ENCODE data around the gene AP4B1.
"Not testable (repeated sequence)": the region's sequence is repeated elsewhere in the genome, so short reads cannot be mapped to it uniquely, and the experiment has no call there.

AP4B1 gene

DNA sequence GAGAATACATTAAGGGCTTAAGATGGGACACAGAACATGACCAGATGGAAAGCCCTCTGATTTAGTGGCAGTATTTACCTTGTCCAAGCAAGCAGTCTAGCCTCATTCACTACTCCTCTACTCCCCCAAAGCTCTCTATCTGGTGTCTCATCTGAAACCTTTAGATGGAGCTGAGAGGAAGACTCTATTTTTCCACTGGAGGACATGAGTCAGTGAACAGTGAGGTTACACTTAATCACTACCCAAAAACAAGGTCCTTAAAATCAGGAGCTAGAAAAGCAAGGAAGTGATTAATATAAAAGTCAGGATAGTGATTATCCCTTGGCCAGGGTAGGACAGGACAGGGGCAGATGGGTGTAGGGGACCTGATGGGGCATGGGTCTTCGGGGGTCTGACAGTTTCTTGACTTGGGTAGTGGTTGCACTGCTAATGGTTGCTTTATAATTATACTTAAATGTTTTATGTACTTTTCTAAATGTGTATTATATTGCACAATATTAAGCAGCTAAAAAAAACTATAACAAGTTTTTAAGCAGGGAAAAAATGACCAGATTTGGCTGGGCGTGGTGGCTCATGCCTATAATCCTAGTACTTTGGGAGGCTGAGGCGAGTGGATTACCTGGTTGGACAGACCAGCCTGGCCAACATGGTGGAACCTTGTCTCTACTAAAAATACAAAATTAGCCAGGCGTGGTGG is 36.1 kb downstream of the AP4B1 start:
- Histone ChIP-seq H3K4me3 (ENCODE audit: low read length) (no peak overlapping the region), H3K9me3 (ENCODE audit: insufficient read depth, low read depth, low read length) (no peaks in the 10 kb centered on the region), H3K27ac (ENCODE audit: low read length) (no peak overlapping the region), H3K36me3 (ENCODE audit: insufficient read depth, low read depth, low read length) (no peaks in the 10 kb centered on the region), H3K27me3 (ENCODE audit: insufficient read depth, low read length) (no peaks in the 10 kb centered on the region), H3K9ac (ENCODE audit: low read depth, low read length) (no peak overlapping the region), H3K4me1 (ENCODE audit: insufficient read depth, low read length) (no peaks in the 10 kb centered on the region)

DNA sequence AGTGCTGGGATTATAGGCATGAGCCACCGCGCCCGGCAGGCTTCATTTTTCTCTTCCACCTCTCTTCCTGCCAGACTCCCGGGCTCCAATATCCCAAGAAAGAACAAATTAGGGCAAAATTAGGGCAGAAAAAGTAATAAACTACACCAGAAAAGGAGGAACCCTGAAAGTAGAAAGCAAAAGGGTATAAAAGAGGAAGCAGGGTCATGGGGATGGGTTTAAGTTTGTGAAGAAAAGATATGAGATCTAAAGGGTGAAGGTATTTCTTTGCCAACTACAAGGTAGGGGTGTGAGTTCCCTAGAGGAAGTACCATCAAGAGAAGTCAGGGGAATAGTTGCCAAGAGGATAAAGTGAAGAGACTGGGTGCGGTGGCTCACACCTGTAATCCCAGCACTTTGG is 43.0 kb downstream of the AP4B1 start:
- H3K9ac ChIP-seq (ENCODE audit: low read depth, low read length): no peak overlapping the region
- H3K4me3 ChIP-seq (ENCODE audit: low read length): no peak overlapping the region
- H3K4me1 ChIP-seq (ENCODE audit: insufficient read depth, low read length): no peaks in the 10 kb centered on the region
- no peaks in the 10 kb centered on the region for H3K27me3 ChIP-seq (ENCODE audit: insufficient read depth, low read length)
- no peaks in the 10 kb centered on the region for H3K36me3 ChIP-seq (ENCODE audit: insufficient read depth, low read depth, low read length)
- no peaks in the 10 kb centered on the region for H3K9me3 ChIP-seq (ENCODE audit: insufficient read depth, low read depth, low read length)
- no peak overlapping the region for H3K27ac ChIP-seq (ENCODE audit: low read length)

DNA sequence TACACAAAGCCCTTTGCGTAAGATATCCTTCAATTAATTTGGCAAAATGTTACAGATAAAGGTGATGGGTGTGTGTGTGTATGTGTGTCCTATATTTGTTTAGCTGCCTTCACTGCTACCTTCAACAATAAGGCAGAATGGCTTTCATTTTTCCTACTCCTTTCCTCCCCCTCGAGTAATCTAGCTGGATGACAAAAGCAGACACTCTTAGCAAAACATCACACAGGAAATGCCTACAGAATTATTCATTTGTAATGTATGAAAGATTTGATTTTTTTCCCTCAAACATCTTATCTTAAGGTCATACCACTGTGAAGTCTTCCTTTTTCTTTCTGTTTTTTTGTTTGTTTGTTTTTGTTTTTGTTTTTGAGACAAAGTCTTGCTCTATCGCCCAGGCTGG is 43.7 kb downstream of the AP4B1 start:
- H3K4me3 ChIP-seq (ENCODE audit: low read length): no peak overlapping the region
- no peaks in the 10 kb centered on the region for H3K36me3 ChIP-seq (ENCODE audit: insufficient read depth, low read depth, low read length)
- no peaks in the 10 kb centered on the region for H3K9me3 ChIP-seq (ENCODE audit: insufficient read depth, low read depth, low read length)
- H3K4me1 ChIP-seq (ENCODE audit: insufficient read depth, low read length): no peaks in the 10 kb centered on the region
- H3K27ac ChIP-seq (ENCODE audit: low read length): no peak overlapping the region
- no peaks in the 10 kb centered on the region for H3K27me3 ChIP-seq (ENCODE audit: insufficient read depth, low read length)
- H3K9ac ChIP-seq (ENCODE audit: low read depth, low read length): no peak overlapping the region

DNA sequence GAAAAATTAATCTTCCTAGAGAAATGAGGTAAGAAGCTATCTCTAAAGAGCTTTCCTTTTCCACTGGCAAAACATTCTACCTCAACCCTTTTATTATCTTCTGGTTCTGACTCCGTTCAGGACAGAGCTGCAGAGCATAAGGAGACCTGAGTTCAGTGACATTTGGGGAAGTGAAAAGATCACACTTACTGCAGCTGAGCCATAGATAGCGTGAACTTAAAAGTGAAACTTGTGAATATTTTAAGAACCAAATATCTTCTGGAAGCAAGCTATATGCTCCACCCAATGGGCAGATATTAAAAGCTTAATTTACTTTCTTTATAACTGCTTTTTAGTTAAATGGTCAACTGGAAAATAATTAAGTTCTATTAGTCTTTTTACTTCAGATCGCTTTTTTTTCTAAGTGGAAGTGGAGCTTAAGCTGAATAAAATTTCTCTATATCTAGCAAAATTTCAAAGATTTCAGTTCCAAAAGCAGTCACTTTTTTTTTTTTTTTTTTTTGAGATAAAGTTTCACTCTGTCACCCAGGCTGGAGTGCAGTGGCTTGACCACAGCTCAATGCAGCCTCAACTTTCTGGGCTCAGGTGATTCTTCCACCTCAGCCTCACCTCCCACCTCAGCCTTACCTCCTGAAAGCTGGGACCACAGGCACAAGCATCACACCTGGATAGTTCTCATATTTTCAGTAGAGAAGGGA is 45.0 kb downstream of the AP4B1 start:
- H3K27me3 ChIP-seq (ENCODE audit: insufficient read depth, low read length): no peaks in the 10 kb centered on the region
- H3K4me3 ChIP-seq (ENCODE audit: low read length): no peak overlapping the region
- H3K4me1 ChIP-seq (ENCODE audit: insufficient read depth, low read length): no peaks in the 10 kb centered on the region
- H3K9ac ChIP-seq (ENCODE audit: low read depth, low read length): no peak overlapping the region
- no peaks in the 10 kb centered on the region for H3K9me3 ChIP-seq (ENCODE audit: insufficient read depth, low read depth, low read length)
- no peak overlapping the region for H3K27ac ChIP-seq (ENCODE audit: low read length)
- no peaks in the 10 kb centered on the region for H3K36me3 ChIP-seq (ENCODE audit: insufficient read depth, low read depth, low read length)

DNA sequence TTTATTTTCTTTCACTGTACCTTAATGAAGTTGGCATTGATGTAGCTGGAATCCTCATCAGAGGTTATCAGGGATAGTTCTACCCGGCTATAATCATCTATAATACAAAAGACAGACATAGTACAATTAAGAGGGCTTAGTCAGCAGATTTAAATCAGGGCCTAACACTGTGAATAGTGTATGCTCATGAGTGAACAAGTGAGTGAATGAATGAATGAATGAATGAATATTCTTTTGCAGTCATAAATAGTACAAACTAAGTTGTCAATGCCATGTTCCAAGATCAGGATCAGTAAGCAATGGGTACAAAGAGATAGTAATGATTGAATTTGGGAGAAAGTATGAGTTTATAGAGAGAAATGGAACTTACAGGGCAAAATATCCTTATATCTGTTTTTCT is 45.6 kb downstream of the AP4B1 start:
- Histone ChIP-seq H3K4me1 (ENCODE audit: insufficient read depth, low read length) (no peaks in the 10 kb centered on the region), H3K27me3 (ENCODE audit: insufficient read depth, low read length) (no peaks in the 10 kb centered on the region), H3K27ac (ENCODE audit: low read length) (no peak overlapping the region), H3K36me3 (ENCODE audit: insufficient read depth, low read depth, low read length) (no peaks in the 10 kb centered on the region), H3K9ac (ENCODE audit: low read depth, low read length) (no peak overlapping the region), H3K9me3 (ENCODE audit: insufficient read depth, low read depth, low read length) (no peaks in the 10 kb centered on the region), H3K4me3 (ENCODE audit: low read length) (no peak overlapping the region)

DNA sequence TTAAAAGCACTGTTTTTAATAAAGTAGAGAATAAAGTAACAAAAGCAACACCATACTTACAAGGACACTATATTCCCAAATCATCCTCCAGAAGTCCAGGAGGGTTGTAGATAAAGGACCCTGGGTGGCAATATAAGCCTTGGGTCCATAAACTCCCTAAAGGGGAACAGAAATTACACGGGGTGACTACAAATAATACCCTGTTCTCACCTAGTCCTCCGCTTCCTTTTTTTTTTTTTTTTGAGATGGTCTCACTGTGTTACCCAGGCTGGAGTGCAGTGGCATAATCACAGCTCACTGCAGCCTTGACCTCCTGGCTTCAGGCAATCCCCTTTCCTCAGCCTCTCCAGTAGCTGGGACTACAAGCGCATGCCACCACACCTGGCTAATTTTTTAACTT is 46.2 kb downstream of the AP4B1 start:
- H3K4me1 ChIP-seq (ENCODE audit: insufficient read depth, low read length): no peaks in the 10 kb centered on the region
- no peak overlapping the region for H3K9ac ChIP-seq (ENCODE audit: low read depth, low read length)
- H3K9me3 ChIP-seq (ENCODE audit: insufficient read depth, low read depth, low read length): no peaks in the 10 kb centered on the region
- no peaks in the 10 kb centered on the region for H3K27me3 ChIP-seq (ENCODE audit: insufficient read depth, low read length)
- H3K36me3 ChIP-seq (ENCODE audit: insufficient read depth, low read depth, low read length): no peaks in the 10 kb centered on the region
- H3K4me3 ChIP-seq (ENCODE audit: low read length): no peak overlapping the region
- H3K27ac ChIP-seq (ENCODE audit: low read length): no peak overlapping the region

DNA sequence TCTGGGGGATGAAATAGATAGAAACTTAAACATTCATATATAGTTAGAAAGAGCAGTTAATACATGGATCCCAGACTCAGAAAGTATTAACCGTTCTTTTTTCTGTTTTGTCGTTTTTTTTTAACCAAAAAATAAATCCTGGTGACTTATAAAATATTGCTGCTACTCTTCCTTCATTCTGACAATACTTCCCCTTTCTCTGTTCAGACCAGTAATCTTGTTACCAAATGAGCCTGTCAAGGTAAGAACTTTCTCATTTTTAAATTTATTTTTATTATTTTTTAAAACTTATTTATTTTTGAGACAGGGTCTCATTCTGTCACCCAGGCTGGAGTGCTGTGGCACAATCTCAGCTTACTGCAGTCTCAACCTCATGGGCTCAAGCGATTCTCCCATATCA is 46.8 kb downstream of the AP4B1 start:
- no peak overlapping the region for H3K27ac ChIP-seq (ENCODE audit: low read length)
- H3K36me3 ChIP-seq (ENCODE audit: insufficient read depth, low read depth, low read length): no peaks in the 10 kb centered on the region
- H3K4me1 ChIP-seq (ENCODE audit: insufficient read depth, low read length): no peaks in the 10 kb centered on the region
- H3K9ac ChIP-seq (ENCODE audit: low read depth, low read length): no peak overlapping the region
- no peaks in the 10 kb centered on the region for H3K9me3 ChIP-seq (ENCODE audit: insufficient read depth, low read depth, low read length)
- no peaks in the 10 kb centered on the region for H3K27me3 ChIP-seq (ENCODE audit: insufficient read depth, low read length)
- H3K4me3 ChIP-seq (ENCODE audit: low read length): no peak overlapping the region

DNA sequence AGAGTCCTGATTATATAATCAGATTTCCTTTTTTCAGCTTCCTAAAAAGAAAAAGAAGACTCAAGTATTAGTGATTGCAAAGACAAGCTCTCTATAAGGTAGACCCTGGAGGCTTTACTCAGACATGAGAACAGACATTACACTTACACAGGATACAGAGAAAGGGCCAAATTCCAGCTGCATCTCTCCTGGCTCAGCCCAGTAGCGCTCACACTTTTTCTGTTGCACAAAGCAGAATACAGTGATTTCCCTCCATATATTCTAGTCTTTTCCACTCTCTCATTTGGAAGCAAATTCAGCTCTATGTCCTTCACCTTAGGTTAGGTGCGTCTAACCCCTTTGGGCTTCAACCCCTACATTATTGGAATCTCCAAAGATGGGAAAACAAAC is 48.2 kb downstream of the AP4B1 start:
- no peak overlapping the region for H3K4me3 ChIP-seq (ENCODE audit: low read length)
- H3K9me3 ChIP-seq (ENCODE audit: insufficient read depth, low read depth, low read length): no peaks in the 10 kb centered on the region
- H3K9ac ChIP-seq (ENCODE audit: low read depth, low read length): no peak overlapping the region
- H3K27ac ChIP-seq (ENCODE audit: low read length): no peak overlapping the region
- no peaks in the 10 kb centered on the region for H3K4me1 ChIP-seq (ENCODE audit: insufficient read depth, low read length)
- no peaks in the 10 kb centered on the region for H3K36me3 ChIP-seq (ENCODE audit: insufficient read depth, low read depth, low read length)
- H3K27me3 ChIP-seq (ENCODE audit: insufficient read depth, low read length): no peaks in the 10 kb centered on the region

DNA sequence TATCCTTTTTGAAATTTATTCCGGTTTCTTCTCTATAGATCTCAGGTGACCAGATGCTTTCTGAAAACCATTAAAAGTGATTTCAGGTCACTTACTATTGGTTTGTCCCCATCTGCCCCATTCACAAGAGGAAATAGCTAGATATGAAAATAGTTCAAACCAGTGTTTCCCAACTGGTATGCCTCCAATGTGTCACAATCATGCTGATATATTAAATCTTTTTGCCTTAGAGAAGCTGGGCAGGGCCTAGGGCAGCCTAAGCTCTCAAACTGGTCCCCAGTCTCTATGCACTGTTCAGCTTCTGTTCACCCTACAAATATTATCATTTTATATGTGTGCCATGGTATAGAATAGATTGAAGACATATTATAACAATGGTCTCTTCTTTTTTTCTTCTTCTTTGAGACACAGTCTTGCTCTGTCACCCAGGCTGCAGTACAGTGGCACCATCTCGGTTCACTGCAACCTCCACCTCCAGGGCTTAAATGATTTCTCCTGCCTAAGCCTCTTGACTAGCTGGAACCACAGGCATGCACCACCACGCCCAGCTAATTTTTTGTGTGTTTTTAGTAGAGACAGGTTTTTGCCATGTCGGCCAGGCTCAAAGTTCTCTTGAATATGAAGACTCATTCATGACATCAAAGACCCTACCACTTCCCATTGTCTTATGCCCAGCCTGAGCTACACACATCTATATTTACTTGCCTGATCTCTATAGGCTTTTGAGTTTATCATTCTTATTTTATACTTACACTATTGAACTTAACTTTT is 48.8 kb downstream of the AP4B1 start:
- Histone ChIP-seq H3K9me3 (ENCODE audit: insufficient read depth, low read depth, low read length) (no peaks in the 10 kb centered on the region), H3K27me3 (ENCODE audit: insufficient read depth, low read length) (no peaks in the 10 kb centered on the region), H3K4me1 (ENCODE audit: insufficient read depth, low read length) (no peaks in the 10 kb centered on the region), H3K4me3 (ENCODE audit: low read length) (no peak overlapping the region), H3K36me3 (ENCODE audit: insufficient read depth, low read depth, low read length) (no peaks in the 10 kb centered on the region), H3K9ac (ENCODE audit: low read depth, low read length) (no peak overlapping the region), H3K27ac (ENCODE audit: low read length) (no peak overlapping the region)

DNA sequence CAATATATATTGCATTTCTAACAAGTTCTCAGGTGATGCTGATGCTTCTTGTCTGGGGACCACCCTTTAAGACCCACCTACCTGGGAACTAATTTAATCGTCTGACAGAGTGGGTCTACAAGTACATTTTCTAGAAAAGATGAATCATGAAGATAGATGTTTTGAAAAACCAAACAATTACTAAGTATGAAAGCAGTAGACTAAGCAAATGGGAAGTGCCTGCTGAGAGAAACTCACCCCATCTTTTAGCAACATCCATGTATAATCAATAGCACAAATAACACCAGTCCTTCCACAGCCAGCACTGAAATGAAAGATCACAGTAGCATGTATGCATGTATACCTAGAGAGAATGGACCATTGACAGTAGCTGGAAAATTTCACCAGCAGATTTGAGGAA is 50.4 kb downstream of the AP4B1 start:
- Histone ChIP-seq H3K9me3 (ENCODE audit: insufficient read depth, low read depth, low read length) (no peaks in the 10 kb centered on the region), H3K4me3 (ENCODE audit: low read length) (no peak overlapping the region), H3K4me1 (ENCODE audit: insufficient read depth, low read length) (no peaks in the 10 kb centered on the region), H3K27ac (ENCODE audit: low read length) (no peak overlapping the region), H3K9ac (ENCODE audit: low read depth, low read length) (no peak overlapping the region), H3K36me3 (ENCODE audit: insufficient read depth, low read depth, low read length) (no peaks in the 10 kb centered on the region), H3K27me3 (ENCODE audit: insufficient read depth, low read length) (no peaks in the 10 kb centered on the region)

DNA sequence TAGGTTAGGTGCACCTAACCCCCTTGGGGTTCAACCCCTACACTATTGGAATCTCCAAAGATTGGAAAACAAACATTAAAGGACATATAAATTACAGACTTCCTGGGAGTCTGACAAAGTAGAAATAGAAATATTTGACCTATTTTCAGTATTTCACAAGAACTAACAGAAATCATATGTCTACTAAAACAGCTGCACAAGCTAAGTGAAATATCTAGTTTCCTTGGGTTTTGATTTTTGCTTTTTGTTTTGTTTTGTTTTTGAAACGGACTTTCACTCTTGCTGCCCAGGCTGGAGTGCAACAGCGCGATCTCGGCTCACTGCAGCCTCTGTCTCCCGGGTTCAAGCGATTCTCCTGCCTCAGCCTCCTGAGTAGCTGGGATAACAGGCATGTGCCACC is 51.9 kb downstream of the AP4B1 start:
- H3K4me3 ChIP-seq (ENCODE audit: low read length); H3K27me3 ChIP-seq (ENCODE audit: insufficient read depth, low read length); H3K9me3 ChIP-seq (ENCODE audit: insufficient read depth, low read depth, low read length); H3K4me1 ChIP-seq (ENCODE audit: insufficient read depth, low read length); H3K27ac ChIP-seq (ENCODE audit: low read length); H3K36me3 ChIP-seq (ENCODE audit: insufficient read depth, low read depth, low read length); H3K9ac ChIP-seq (ENCODE audit: low read depth, low read length): not testable (repeated sequence)

Measured in iPS-20b (cell line).